ENCODE results near the gene CRIP2.
A peak's percentile ranks its signal among the peaks of the same experiment; 100 is the strongest.

The CRIP2 gene

GRCh38 chr14:105519946-105520698 is 45.5 kb downstream of the CRIP2 start:
- no peaks in the 10 kb centered on the region for H3K4me1 ChIP-seq (ENCODE audit: insufficient read depth, poor library complexity, severe bottlenecking)
- DNase-seq (ENCODE audit: low spot score) (no peak), ATAC-seq (ENCODE audit: low read depth) (no peak)
- no peak overlapping the region for H3K27ac ChIP-seq (ENCODE audit: poor library complexity, severe bottlenecking)
- H3K9me3 ChIP-seq (ENCODE audit: severe bottlenecking), result no peaks in the 10 kb centered on the region
- no peaks in the 10 kb centered on the region for H3K36me3 ChIP-seq (ENCODE audit: low read depth)
- no peak overlapping the region for H3K4me3 ChIP-seq (ENCODE audit: severe bottlenecking)
- H3K27me3 ChIP-seq (ENCODE audit: insufficient read depth, poor library complexity, severe bottlenecking), result peaks cover 9% of the 10 kb centered on the region
- TF ChIP-seq CTCF (IDR thresholded peaks at IDR 0.05; ENCODE audit: poor library complexity, severe bottlenecking), result no peak

- ATAC-seq (ENCODE audit: low read depth), result no peak
- no peaks in the 10 kb centered on the region for H3K4me1 ChIP-seq (ENCODE audit: insufficient read depth, poor library complexity, severe bottlenecking)
- peaks cover 23% of the 10 kb centered on the region for H3K27me3 ChIP-seq (ENCODE audit: insufficient read depth, poor library complexity, severe bottlenecking)
- no peaks in the 10 kb centered on the region for H3K9me3 ChIP-seq (ENCODE audit: severe bottlenecking)
- H3K4me3 ChIP-seq (ENCODE audit: severe bottlenecking), result no peak overlapping the region
- peak; percentile 44 for DNase-seq (ENCODE audit: low spot score)
- H3K36me3 ChIP-seq (ENCODE audit: low read depth), result no peaks in the 10 kb centered on the region
- no peak for TF ChIP-seq CTCF (IDR thresholded peaks at IDR 0.05; ENCODE audit: poor library complexity, severe bottlenecking)
- no peak overlapping the region for H3K27ac ChIP-seq (ENCODE audit: poor library complexity, severe bottlenecking)
Measured at GRCh38 chr14:105525326-105525725, 50.7 kb downstream of the CRIP2 start.

GRCh38 chr14:105525861-105526775 is 51.5 kb downstream of the CRIP2 start, which contains the start of gene TMEM121:
TMEM121 (plus strand) TSS chr14:105526583; CDS start chr14:105528835, 2,252 bp downstream.
- Histone ChIP-seq H3K36me3 (ENCODE audit: low read depth) (no peaks in the 10 kb centered on the region), H3K27ac (ENCODE audit: poor library complexity, severe bottlenecking) (no peak within 1 kb of the TSS), H3K4me3 (ENCODE audit: severe bottlenecking) (peak within 1 kb of the TSS; percentile 31), H3K4me1 (ENCODE audit: insufficient read depth, poor library complexity, severe bottlenecking) (no peaks in the 10 kb centered on the region), H3K27me3 (ENCODE audit: insufficient read depth, poor library complexity, severe bottlenecking) (peaks cover 23% of the 10 kb centered on the region), H3K9me3 (ENCODE audit: severe bottlenecking) (no peaks in the 10 kb centered on the region)
- 0 out of 3 replicates have a peak, but pooled peaks have one; percentile 11 for ATAC-seq (ENCODE audit: low read depth)
- peak; percentile 69 for DNase-seq (ENCODE audit: low spot score)
- TF ChIP-seq CTCF (IDR thresholded peaks at IDR 0.05; ENCODE audit: poor library complexity, severe bottlenecking), result no peak

GRCh38 chr14:105526776-105527380 is 52.3 kb downstream of the CRIP2 start:
- no peaks in the 10 kb centered on the region for H3K36me3 ChIP-seq (ENCODE audit: low read depth)
- no peak overlapping the region for H3K27ac ChIP-seq (ENCODE audit: poor library complexity, severe bottlenecking)
- TF ChIP-seq CTCF (IDR thresholded peaks at IDR 0.05; ENCODE audit: poor library complexity, severe bottlenecking), result no peak
- ATAC-seq (ENCODE audit: low read depth) (0 out of 3 replicates have a peak, but pooled peaks have one; percentile 3), DNase-seq (ENCODE audit: low spot score) (peak; percentile 74)
- no peaks in the 10 kb centered on the region for H3K9me3 ChIP-seq (ENCODE audit: severe bottlenecking)
- peak overlapping the region; percentile 31 for H3K4me3 ChIP-seq (ENCODE audit: severe bottlenecking)
- H3K4me1 ChIP-seq (ENCODE audit: insufficient read depth, poor library complexity, severe bottlenecking), result no peaks in the 10 kb centered on the region
- peaks cover 23% of the 10 kb centered on the region for H3K27me3 ChIP-seq (ENCODE audit: insufficient read depth, poor library complexity, severe bottlenecking)
